Lower lobe of right lung (tissue), 2 donors: ENCODE results near the gene ADAMTS17. TPM values are rescaled to one million over a fixed set of nuclear protein-coding genes. Genes with fewer than 3 reads are reported as not detected.

Experiments used
- ATAC-seq, 2 donors: fragments of 200-7000 bp; cut with Tn5 transposase; one replicate each; pipeline ENCODE4 v1.9.1; 2020 to 2022; ENCODE audit warnings: mild to moderate bottlenecking in 2 of 2, moderate library complexity in 2 of 2
- DNase-seq: peaks from one replicate; pipeline ENCODE4 v3.0.0-alpha.2; 2020
- H3K27ac ChIP-seq: fragments of 200-600 bp; one replicate; pipeline ENCODE4 v1.8.0; 2022
- H3K27me3 ChIP-seq: fragments of 200-600 bp; one replicate; pipeline ENCODE4 v1.8.0; 2022; ENCODE audit warnings: low read depth
- H3K36me3 ChIP-seq: fragments of 200-600 bp; one replicate; pipeline ENCODE4 v1.8.0; 2022; ENCODE audit warnings: mild to moderate bottlenecking
- H3K4me1 ChIP-seq: fragments of 200-600 bp; one replicate; pipeline ENCODE4 v1.8.0; 2022
- H3K4me3 ChIP-seq: fragments of 200-600 bp; one replicate; pipeline ENCODE4 v1.8.0; 2022; ENCODE audit warnings: mild to moderate bottlenecking
- H3K9me3 ChIP-seq: fragments of 200-600 bp; one replicate; pipeline ENCODE4 v1.8.0; 2022
- intact Hi-C: fragments of 100-400 bp; cut with DNase I; formaldehyde crosslinking; loops from one replicate; pipeline ENCODE4 v1.11.0; 2022
- total RNA-seq: library from RNA; stranded (reverse); fragmentation: NEBNext Ultra II Directional; extraction: Animal tissue kit (Norgen Biotek cat#: 25700); gene quantifications from one replicate; pipeline ENCODE4 v1.2.1, GENCODE V29; 2021
- TF ChIP-seq, protein P1 (sequence below): fragments of 200-600 bp; IDR thresholded peaks from one replicate; pipeline ENCODE4 v1.8.0; 2022; ENCODE audit warnings: antibody characterized with exemption, mild to moderate bottlenecking
- donor health status: DM: no; HTN: yes; CAD: no; lungs with severe emphysema.

ADAMTS17 gene
- total RNA-seq, 1 donor from 2014 or later = 3.0 TPM

DNA sequence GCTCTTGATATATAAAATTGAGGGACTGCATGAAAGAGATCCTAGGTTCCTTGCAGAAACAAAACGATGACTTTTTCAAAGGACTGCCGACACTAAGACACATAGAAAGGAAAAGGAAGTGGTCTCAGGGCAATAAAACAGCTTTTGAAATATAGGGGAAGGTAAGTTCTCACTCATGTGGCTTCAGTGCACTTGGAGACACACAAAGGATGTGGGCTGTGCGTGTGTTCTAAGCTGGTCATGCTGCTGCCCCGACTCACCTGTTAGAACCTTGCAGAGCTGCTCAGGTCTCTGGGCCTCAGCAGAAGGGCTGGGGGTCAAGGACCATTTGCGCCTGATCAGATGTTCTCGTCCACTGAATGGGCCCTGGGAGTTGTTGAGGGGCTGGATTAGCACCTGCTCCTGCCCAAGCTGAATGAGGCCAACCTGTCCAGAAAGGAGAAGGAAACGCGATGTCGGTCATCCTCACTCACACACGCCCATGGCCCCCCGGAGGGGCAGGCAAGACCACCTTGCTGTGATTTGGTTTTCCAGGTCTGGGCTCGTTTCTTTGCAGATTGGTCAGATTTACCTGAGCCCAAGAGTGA is 11.1 kb downstream of the ADAMTS17 start:
- ATAC-seq (peak; percentile 21 to 31), DNase-seq (no peak)
- Histone ChIP-seq H3K27ac (no peak overlapping the region), H3K4me3 (no peak overlapping the region), H3K36me3 (no peaks in the 10 kb centered on the region), H3K27me3 (peaks cover 7% of the 10 kb centered on the region), H3K9me3 (no peaks in the 10 kb centered on the region), H3K4me1 (no peaks in the 10 kb centered on the region)
- TF ChIP-seq, protein P1, sequence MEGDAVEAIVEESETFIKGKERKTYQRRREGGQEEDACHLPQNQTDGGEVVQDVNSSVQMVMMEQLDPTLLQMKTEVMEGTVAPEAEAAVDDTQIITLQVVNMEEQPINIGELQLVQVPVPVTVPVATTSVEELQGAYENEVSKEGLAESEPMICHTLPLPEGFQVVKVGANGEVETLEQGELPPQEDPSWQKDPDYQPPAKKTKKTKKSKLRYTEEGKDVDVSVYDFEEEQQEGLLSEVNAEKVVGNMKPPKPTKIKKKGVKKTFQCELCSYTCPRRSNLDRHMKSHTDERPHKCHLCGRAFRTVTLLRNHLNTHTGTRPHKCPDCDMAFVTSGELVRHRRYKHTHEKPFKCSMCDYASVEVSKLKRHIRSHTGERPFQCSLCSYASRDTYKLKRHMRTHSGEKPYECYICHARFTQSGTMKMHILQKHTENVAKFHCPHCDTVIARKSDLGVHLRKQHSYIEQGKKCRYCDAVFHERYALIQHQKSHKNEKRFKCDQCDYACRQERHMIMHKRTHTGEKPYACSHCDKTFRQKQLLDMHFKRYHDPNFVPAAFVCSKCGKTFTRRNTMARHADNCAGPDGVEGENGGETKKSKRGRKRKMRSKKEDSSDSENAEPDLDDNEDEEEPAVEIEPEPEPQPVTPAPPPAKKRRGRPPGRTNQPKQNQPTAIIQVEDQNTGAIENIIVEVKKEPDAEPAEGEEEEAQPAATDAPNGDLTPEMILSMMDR = no peak
- intact Hi-C loops = no loop called here

DNA sequence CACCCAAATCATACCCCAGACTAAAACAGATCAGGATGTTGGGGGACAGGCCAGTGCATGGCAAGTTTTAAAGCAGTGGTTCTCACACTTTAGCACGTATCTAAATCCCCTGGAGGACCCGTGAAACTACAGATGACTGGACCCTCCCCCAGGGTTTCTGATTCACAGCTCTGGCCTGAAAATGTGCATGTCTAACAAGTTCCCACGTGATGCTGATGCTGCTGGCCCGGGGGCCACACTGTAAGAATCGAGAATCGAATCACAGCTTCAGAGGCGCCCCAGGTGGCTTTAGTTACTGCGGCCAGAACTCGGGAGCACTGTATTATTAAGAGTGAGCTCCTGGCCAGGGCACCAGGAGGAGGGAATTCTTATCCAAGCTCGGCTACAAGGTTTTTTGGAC is 11.6 kb downstream of the ADAMTS17 start:
- no peaks in the 10 kb centered on the region for H3K4me1 ChIP-seq

GRCh38 chr15:100328796-100329195 is 13.0 kb downstream of the ADAMTS17 start:
- ATAC-seq (no peak), DNase-seq (no peak)
- TF ChIP-seq, protein P1 = no peak
- H3K4me3 ChIP-seq = no peak overlapping the region
- no peaks in the 10 kb centered on the region for H3K36me3 ChIP-seq
- H3K27me3 ChIP-seq = no peaks in the 10 kb centered on the region
- H3K9me3 ChIP-seq = no peaks in the 10 kb centered on the region
- intact Hi-C loops = no loop called here
- H3K27ac ChIP-seq = no peak overlapping the region
- H3K4me1 ChIP-seq = no peaks in the 10 kb centered on the region

More for the DNA sequence above, 11.6 kb downstream of the ADAMTS17 start:
- TF ChIP-seq, protein P1 = no peak
- DNase-seq (no peak), ATAC-seq (no peak)
- intact Hi-C loops = no loop called here
- Histone ChIP-seq H3K9me3 (no peaks in the 10 kb centered on the region), H3K27me3 (peaks cover 7% of the 10 kb centered on the region), H3K27ac (no peak overlapping the region), H3K4me3 (no peak overlapping the region), H3K36me3 (no peaks in the 10 kb centered on the region)

DNA sequence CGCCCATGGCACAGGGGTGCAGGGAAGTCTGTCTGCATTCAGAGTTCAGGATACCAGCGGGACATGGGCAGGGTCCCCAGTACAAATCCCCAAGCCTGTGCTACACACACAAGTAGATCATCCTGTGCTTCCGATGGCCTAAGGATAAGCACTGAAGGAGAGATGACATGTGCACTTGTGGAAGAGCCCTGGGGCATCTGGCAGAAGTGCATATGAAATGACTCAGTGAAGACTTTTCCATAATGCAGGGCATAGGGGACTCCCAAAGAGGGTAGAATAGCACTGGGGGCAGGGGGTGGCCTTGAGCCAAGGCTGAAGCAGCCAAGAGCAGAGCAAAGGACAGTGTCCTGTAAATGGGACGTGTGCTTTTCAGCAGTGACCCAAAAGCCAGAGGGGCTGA is 22.9 kb downstream of the ADAMTS17 start:
- H3K4me1 ChIP-seq = no peaks in the 10 kb centered on the region
- intact Hi-C loops = no loop called here
- H3K36me3 ChIP-seq = no peaks in the 10 kb centered on the region
- H3K9me3 ChIP-seq = no peaks in the 10 kb centered on the region
- DNase-seq = no peak
- no peaks in the 10 kb centered on the region for H3K27me3 ChIP-seq
- TF ChIP-seq, protein P1 = no peak
- H3K4me3 ChIP-seq = no peak overlapping the region
- H3K27ac ChIP-seq = no peak overlapping the region
- no peak for ATAC-seq

DNA sequence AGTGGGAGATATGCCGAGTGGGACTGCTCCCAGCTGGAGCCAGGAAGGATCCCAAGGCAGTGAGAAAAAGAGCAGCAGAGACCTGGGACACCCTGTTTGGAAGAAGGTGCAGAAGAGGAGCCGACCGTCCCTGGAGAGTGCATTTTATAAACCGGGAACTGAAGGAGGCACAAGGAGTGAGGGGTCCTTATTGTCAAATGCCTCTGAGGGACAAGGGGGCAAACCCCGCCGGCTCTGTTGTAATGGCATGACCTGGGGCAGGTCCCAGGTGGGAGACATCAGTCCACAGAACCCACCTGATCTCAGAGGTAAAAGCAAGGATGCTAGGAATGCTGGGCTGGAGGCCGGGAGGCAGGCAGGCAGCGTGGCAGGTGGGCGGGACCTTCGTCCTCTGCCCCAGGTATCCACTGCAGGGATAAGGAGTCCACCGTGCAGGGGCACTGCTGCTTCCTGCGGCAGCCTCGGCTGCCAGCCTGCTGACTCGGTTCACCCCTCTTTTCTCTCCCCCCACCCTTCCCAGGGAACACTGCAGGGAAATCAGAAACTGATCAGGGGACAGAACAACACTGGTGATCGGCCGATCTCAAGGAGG is 26.9 kb downstream of the ADAMTS17 start:
- H3K27me3 ChIP-seq = no peaks in the 10 kb centered on the region

More for the DNA sequence above, 26.9 kb downstream of the ADAMTS17 start:
- TF ChIP-seq, protein P1 = no peak
- H3K27ac ChIP-seq = no peak overlapping the region
- no peak overlapping the region for H3K4me3 ChIP-seq
- no peaks in the 10 kb centered on the region for H3K9me3 ChIP-seq
- H3K4me1 ChIP-seq = no peaks in the 10 kb centered on the region
- H3K36me3 ChIP-seq = no peaks in the 10 kb centered on the region
- ATAC-seq (no peak), DNase-seq (no peak)
- intact Hi-C loops = no loop called here
